ENCODE measurements around the gene TENM3. TPM values are rescaled to one million over a fixed set of nuclear protein-coding genes. Genes with fewer than 3 reads are reported as not detected.

Gene TENM3
- total RNA-seq, 1 experiment from 2014 or later, result 0.87 TPM

GRCh38 chr4:182699201-182699600 lies 456.0 kb downstream of the TENM3 start:
- Histone ChIP-seq H3K9ac (ENCODE audit: low read length) (no peak overlapping the region), H4K20me1 (ENCODE audit: low read length) (no peaks in the 10 kb centered on the region), H3K27ac (ENCODE audit: low read length) (no peak overlapping the region), H3K4me3 (ENCODE audit: low read length) (no peak overlapping the region), H3K4me2 (ENCODE audit: low read length) (no peak overlapping the region), H3K9me3 (ENCODE audit: low read length) (no peaks in the 10 kb centered on the region), H3F3A (ENCODE audit: low read length, unreplicated experiment) (no peaks in the 10 kb centered on the region), H3K79me2 (ENCODE audit: low read length) (no peaks in the 10 kb centered on the region), H3K9me2 (replicated peaks; ENCODE audit: low read length) (no peaks in the 10 kb centered on the region), H3K36me3 (ENCODE audit: low read depth, low read length) (no peaks in the 10 kb centered on the region), H3K4me1 (ENCODE audit: insufficient read depth, low read length) (no peaks in the 10 kb centered on the region), H2AFZ (ENCODE audit: low read length) (no peak overlapping the region), H3K27me3 (ENCODE audit: low read length) (no peaks in the 10 kb centered on the region)
- POLR2A ChIA-PET (ENCODE audit: unreplicated experiment), result no interaction called here
- TF ChIP-seq, protein P1, sequence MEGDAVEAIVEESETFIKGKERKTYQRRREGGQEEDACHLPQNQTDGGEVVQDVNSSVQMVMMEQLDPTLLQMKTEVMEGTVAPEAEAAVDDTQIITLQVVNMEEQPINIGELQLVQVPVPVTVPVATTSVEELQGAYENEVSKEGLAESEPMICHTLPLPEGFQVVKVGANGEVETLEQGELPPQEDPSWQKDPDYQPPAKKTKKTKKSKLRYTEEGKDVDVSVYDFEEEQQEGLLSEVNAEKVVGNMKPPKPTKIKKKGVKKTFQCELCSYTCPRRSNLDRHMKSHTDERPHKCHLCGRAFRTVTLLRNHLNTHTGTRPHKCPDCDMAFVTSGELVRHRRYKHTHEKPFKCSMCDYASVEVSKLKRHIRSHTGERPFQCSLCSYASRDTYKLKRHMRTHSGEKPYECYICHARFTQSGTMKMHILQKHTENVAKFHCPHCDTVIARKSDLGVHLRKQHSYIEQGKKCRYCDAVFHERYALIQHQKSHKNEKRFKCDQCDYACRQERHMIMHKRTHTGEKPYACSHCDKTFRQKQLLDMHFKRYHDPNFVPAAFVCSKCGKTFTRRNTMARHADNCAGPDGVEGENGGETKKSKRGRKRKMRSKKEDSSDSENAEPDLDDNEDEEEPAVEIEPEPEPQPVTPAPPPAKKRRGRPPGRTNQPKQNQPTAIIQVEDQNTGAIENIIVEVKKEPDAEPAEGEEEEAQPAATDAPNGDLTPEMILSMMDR (conservative IDR thresholded peaks at IDR 0.05; ENCODE audit: low read depth, low read length), result no peak
- TF ChIP-seq EZH2phosphoT487 (IDR thresholded peaks at IDR 0.05; ENCODE audit: borderline replicate concordance, low read length) (no peak), EZH2 (IDR thresholded peaks at IDR 0.05; ENCODE audit: low read length, unreplicated experiment) (no peak)
- intact Hi-C loops (cut with micrococcal nuclease), result no loop called here
- no TSS peak for BruUV-seq (replicated peaks)
- ATAC-seq (no peak), DNase-seq (no peak)
- CTCF ChIA-PET, result no interaction called here

DNA sequence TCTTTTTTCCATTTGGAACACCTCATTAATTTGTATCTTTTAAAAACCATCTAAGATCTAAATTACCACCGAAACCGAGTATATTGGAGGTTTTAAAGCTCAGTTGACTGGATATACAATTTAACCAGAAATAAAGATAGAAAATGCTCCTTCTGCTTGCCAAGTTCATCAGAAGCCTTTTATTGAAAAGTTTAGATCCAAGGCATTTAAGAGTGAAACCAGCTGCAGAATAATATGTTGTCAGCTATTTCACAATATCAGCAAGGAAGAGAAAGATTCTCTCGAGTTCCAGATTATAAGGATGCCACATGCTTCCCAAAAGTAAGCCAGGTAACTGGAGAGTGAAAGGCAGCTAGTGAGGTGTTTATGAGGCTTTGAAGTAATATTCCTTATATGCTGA lies 456.6 kb downstream of the TENM3 start:
- Histone ChIP-seq H3K9me3 (ENCODE audit: low read length) (no peaks in the 10 kb centered on the region), H3K36me3 (ENCODE audit: low read depth, low read length) (no peaks in the 10 kb centered on the region), H3K4me3 (ENCODE audit: low read length) (no peak overlapping the region), H3F3A (ENCODE audit: low read length, unreplicated experiment) (no peaks in the 10 kb centered on the region), H4K20me1 (ENCODE audit: low read length) (no peaks in the 10 kb centered on the region), H3K4me1 (ENCODE audit: insufficient read depth, low read length) (no peaks in the 10 kb centered on the region), H3K4me2 (ENCODE audit: low read length) (no peak overlapping the region), H2AFZ (ENCODE audit: low read length) (no peak overlapping the region), H3K27me3 (ENCODE audit: low read length) (no peaks in the 10 kb centered on the region), H3K27ac (ENCODE audit: low read length) (no peak overlapping the region), H3K79me2 (ENCODE audit: low read length) (no peaks in the 10 kb centered on the region), H3K9ac (ENCODE audit: low read length) (no peak overlapping the region), H3K9me2 (replicated peaks; ENCODE audit: low read length) (no peaks in the 10 kb centered on the region)
- ChIA-PET POLR2A (ENCODE audit: unreplicated experiment) (no interaction called here), CTCF (no interaction called here)
- BruUV-seq (replicated peaks), result no TSS peak
- intact Hi-C loops (cut with micrococcal nuclease), result no loop called here
- ATAC-seq (no peak), DNase-seq (no peak)
- TF ChIP-seq EZH2phosphoT487 (IDR thresholded peaks at IDR 0.05; ENCODE audit: borderline replicate concordance, low read length) (no peak), EZH2 (IDR thresholded peaks at IDR 0.05; ENCODE audit: low read length, unreplicated experiment) (no peak)
- TF ChIP-seq, protein P1 (conservative IDR thresholded peaks at IDR 0.05; ENCODE audit: low read depth, low read length), result no peak

DNA sequence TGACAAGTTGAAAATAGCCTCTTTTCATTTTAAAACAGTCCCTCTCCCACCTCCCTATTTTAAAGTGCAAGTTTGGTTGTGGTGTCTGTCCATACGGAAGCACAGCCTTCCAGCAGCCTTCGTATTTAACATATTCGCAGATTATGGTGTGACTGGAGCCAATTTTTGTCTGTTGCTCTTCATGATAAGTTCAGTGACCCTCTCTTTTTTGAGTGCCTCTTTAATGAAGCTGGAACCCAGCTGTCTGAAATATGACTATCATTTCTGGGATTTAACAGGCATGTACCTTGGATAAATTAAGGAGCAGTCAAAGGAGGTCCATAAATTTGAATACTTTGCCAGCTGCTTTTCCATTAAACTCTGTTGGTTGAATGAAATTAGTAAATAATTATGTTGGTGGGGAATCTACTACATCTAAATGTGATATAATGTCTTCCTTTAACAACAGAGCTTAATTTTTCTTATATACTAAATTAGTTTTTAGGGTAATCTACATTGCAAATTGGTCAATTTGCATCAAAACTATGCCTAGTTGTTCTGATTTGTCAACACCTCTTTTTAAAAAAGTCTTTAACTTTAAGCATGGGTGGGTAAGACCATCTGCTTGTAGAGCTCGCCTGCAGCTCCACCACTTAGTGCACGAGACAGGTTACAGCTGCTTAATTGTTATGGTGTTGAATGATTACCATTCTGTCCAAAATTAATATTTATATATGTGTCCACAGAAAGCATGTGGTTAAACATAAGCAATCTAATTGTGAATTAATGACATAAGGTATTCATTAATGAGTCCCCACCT lies 457.4 kb downstream of the TENM3 start:
- no peak overlapping the region for H3K4me3 ChIP-seq (ENCODE audit: low read length)
- H3K4me2 ChIP-seq (ENCODE audit: low read length), result no peak overlapping the region
- ChIA-PET CTCF (no interaction called here), POLR2A (ENCODE audit: unreplicated experiment) (no interaction called here)
- no peaks in the 10 kb centered on the region for H3K4me1 ChIP-seq (ENCODE audit: insufficient read depth, low read length)
- H3K27ac ChIP-seq (ENCODE audit: low read length), result no peak overlapping the region
- H2AFZ ChIP-seq (ENCODE audit: low read length), result no peak overlapping the region
- TF ChIP-seq, protein P1 (conservative IDR thresholded peaks at IDR 0.05; ENCODE audit: low read depth, low read length), result no peak
- TF ChIP-seq EZH2 (IDR thresholded peaks at IDR 0.05; ENCODE audit: low read length, unreplicated experiment), result no peak
- TF ChIP-seq EZH2phosphoT487 (IDR thresholded peaks at IDR 0.05; ENCODE audit: borderline replicate concordance, low read length), result no peak
- H3F3A ChIP-seq (ENCODE audit: low read length, unreplicated experiment), result no peaks in the 10 kb centered on the region
- H3K9me2 ChIP-seq (replicated peaks; ENCODE audit: low read length), result no peaks in the 10 kb centered on the region
- DNase-seq (no peak), ATAC-seq (no peak)
- H3K9me3 ChIP-seq (ENCODE audit: low read length), result no peaks in the 10 kb centered on the region
- H3K36me3 ChIP-seq (ENCODE audit: low read depth, low read length), result no peaks in the 10 kb centered on the region
- intact Hi-C loops (cut with micrococcal nuclease), result no loop called here
- no peak overlapping the region for H3K9ac ChIP-seq (ENCODE audit: low read length)
- H4K20me1 ChIP-seq (ENCODE audit: low read length), result no peaks in the 10 kb centered on the region
- no TSS peak for BruUV-seq (replicated peaks)
- H3K27me3 ChIP-seq (ENCODE audit: low read length), result no peaks in the 10 kb centered on the region
- no peaks in the 10 kb centered on the region for H3K79me2 ChIP-seq (ENCODE audit: low read length)
